Hepatocyte (in vitro differentiated cells): ENCODE data around the gene AHCYL2.

Experiments used
- CTCF ChIP-seq: fragments of 200-600 bp; sonication (generic); IDR thresholded peaks from 2 replicates; pipeline ENCODE4 v1.5.1; 2016; ENCODE audit warnings: antibody characterized with exemption, mild to moderate bottlenecking; ENCODE audit not compliant: poor library complexity
- EZH2 ChIP-seq: fragments of 200-600 bp; sonication (generic); IDR thresholded peaks from 2 replicates; pipeline ENCODE4 v1.6.1; 2016; ENCODE audit warnings: antibody characterized with exemption, mild to moderate bottlenecking, borderline replicate concordance

- TF ChIP-seq CTCF (no peak), EZH2 (no peak)
These were observed 212.4 kb downstream of the AHCYL2 start for GRCh38 chr7:129437190-129437589.
